Glutamatergic neuron (in vitro differentiated cells): Measurements from ENCODE around the gene GSTA1. TPM values are rescaled to one million over a fixed set of nuclear protein-coding genes. Genes with fewer than 3 reads are reported as not detected.
"Not testable (repeated sequence)": the region's sequence is repeated elsewhere in the genome, so short reads cannot be mapped to it uniquely, and the experiment has no call there.

Experiments used
- DNase-seq: peaks from one replicate; pipeline ENCODE4 v3.0.0; 2022
- H3K27ac Mint-ChIP-seq: one replicate; pipeline ENCODE4 v1.8.0; 2020; ENCODE audit warnings: mild to moderate bottlenecking, mixed read lengths, inconsistent platforms; ENCODE audit not compliant: unreplicated experiment
- H3K27me3 Mint-ChIP-seq: one replicate; pipeline ENCODE4 v1.8.0; 2020; ENCODE audit warnings: mild to moderate bottlenecking, moderate library complexity, mixed read lengths, inconsistent platforms; ENCODE audit not compliant: unreplicated experiment
- H3K36me3 Mint-ChIP-seq: one replicate; pipeline ENCODE4 v1.8.0; 2020; ENCODE audit warnings: mild to moderate bottlenecking, mixed read lengths, inconsistent platforms; ENCODE audit not compliant: unreplicated experiment
- H3K4me1 Mint-ChIP-seq: one replicate; pipeline ENCODE4 v1.8.0; 2020; ENCODE audit warnings: mild to moderate bottlenecking, low read depth, mixed read lengths, inconsistent platforms; ENCODE audit not compliant: unreplicated experiment
- H3K4me3 Mint-ChIP-seq: one replicate; pipeline ENCODE4 v1.8.0; 2020; ENCODE audit warnings: mild to moderate bottlenecking, mixed read lengths, inconsistent platforms; ENCODE audit not compliant: unreplicated experiment
- H3K9me3 Mint-ChIP-seq: one replicate; pipeline ENCODE4 v1.8.0; 2020; ENCODE audit warnings: mild to moderate bottlenecking, moderate library complexity, mixed read lengths, inconsistent platforms; ENCODE audit not compliant: unreplicated experiment
- CTCF ChIP-seq: fragments of 200-600 bp; sonication (generic); IDR thresholded peaks from one replicate; pipeline ENCODE4 v1.5.0; 2021; ENCODE audit not compliant: partially characterized antibody, unreplicated experiment
- total RNA-seq: library from RNA; stranded (reverse); fragmentation: NEBNext Ultra II Directional; extraction: Animal tissue kit (Norgen Biotek cat#: 25700); gene quantifications from one replicate; pipeline ENCODE4 v1.2.1, GENCODE V29; 2021; ENCODE audit not compliant: unreplicated experiment

The GSTA1 gene
- total RNA-seq, 1 donor from 2014 or later: not detected

GRCh38 chr6:52826513-52826912 is 22.9 kb upstream of the GSTA1 start:
- H3K36me3 Mint-ChIP-seq: no peaks in the 10 kb centered on the region
- peak overlapping the region; percentile 59 for H3K27ac Mint-ChIP-seq
- no peaks in the 10 kb centered on the region for H3K9me3 Mint-ChIP-seq
- TF ChIP-seq CTCF: no peak
- H3K27me3 Mint-ChIP-seq: peaks cover 10% of the 10 kb centered on the region
- H3K4me1 Mint-ChIP-seq: no peaks in the 10 kb centered on the region
- H3K4me3 Mint-ChIP-seq: no peak overlapping the region
- no peak for DNase-seq

- H3K4me1 Mint-ChIP-seq, DNase-seq, H3K9me3 Mint-ChIP-seq, H3K36me3 Mint-ChIP-seq, H3K4me3 Mint-ChIP-seq: not testable (repeated sequence)
- Mint-ChIP-seq H3K27me3 (peaks cover 10% of the 10 kb centered on the region), H3K27ac (peak overlapping the region; percentile 78)
Measured at GRCh38 chr6:52825900-52826459, 22.4 kb upstream of the GSTA1 start.

GRCh38 chr6:52825270-52825793 is 21.7 kb upstream of the GSTA1 start:
- not testable (repeated sequence) for H3K9me3 Mint-ChIP-seq, H3K36me3 Mint-ChIP-seq, H3K4me3 Mint-ChIP-seq, H3K4me1 Mint-ChIP-seq, DNase-seq
- Mint-ChIP-seq H3K27ac (peak overlapping the region; percentile 78), H3K27me3 (peaks cover 10% of the 10 kb centered on the region)

GRCh38 chr6:52821842-52822241 is 18.2 kb upstream of the GSTA1 start:
- no peak for TF ChIP-seq CTCF
- no peaks in the 10 kb centered on the region for H3K36me3 Mint-ChIP-seq

GRCh38 chr6:52820198-52820597 is 16.6 kb upstream of the GSTA1 start:
- H3K27me3 Mint-ChIP-seq: peaks cover 9% of the 10 kb centered on the region
- peaks cover 2% of the 10 kb centered on the region for H3K9me3 Mint-ChIP-seq
- no peaks in the 10 kb centered on the region for H3K4me1 Mint-ChIP-seq
- H3K4me3 Mint-ChIP-seq: no peak overlapping the region
- no peak for DNase-seq
- no peaks in the 10 kb centered on the region for H3K36me3 Mint-ChIP-seq
- no peak overlapping the region for H3K27ac Mint-ChIP-seq
- TF ChIP-seq CTCF: no peak

More at GRCh38 chr6:52821842-52822241, 18.2 kb upstream of the GSTA1 start:
- Mint-ChIP-seq H3K9me3 (peaks cover 2% of the 10 kb centered on the region), H3K27me3 (peaks cover 9% of the 10 kb centered on the region), H3K27ac (no peak overlapping the region), H3K4me3 (no peak overlapping the region), H3K4me1 (no peaks in the 10 kb centered on the region)
- DNase-seq: no peak
